Kidney epithelial cell (primary cell): ENCODE measurements around the gene AGBL3. TPM values are rescaled to one million over a fixed set of nuclear protein-coding genes. Genes with fewer than 3 reads are reported as not detected.

Source experiments
- DNase-seq: peaks from one replicate; pipeline ENCODE4 v3.0.0-alpha.2; 2010; ENCODE audit warnings: low read depth
- H3K27me3 ChIP-seq: 2 replicates; pipeline ENCODE4 v1.6.0; 2011; ENCODE audit warnings: low read length; ENCODE audit not compliant: control insufficient read depth, insufficient read depth
- H3K36me3 ChIP-seq: 2 replicates; pipeline ENCODE4 v1.5.1; 2011; ENCODE audit warnings: low read length; ENCODE audit not compliant: control insufficient read depth, insufficient read depth
- H3K4me3 ChIP-seq: 2 replicates; pipeline ENCODE4 v1.5.1; 2011; ENCODE audit warnings: low read depth, mild to moderate bottlenecking, control low read depth, low read length
- total RNA-seq: library from RNA; depleted of rRNA; stranded (reverse); fragments of >200 nt; gene quantifications from 2 replicates; pipeline ENCODE4 v1.2.3, GENCODE V29; 2015
- TF ChIP-seq, protein P1 (sequence below): IDR thresholded peaks from 2 replicates; pipeline ENCODE4 v1.5.1; 2011; ENCODE audit warnings: mild to moderate bottlenecking, moderate library complexity, low read length, control low read depth, inconsistent platforms; ENCODE audit not compliant: insufficient read depth, poor library complexity, severe bottlenecking

The AGBL3 gene
- total RNA-seq, 1 donor from 2014 or later: 1.6 TPM

DNA sequence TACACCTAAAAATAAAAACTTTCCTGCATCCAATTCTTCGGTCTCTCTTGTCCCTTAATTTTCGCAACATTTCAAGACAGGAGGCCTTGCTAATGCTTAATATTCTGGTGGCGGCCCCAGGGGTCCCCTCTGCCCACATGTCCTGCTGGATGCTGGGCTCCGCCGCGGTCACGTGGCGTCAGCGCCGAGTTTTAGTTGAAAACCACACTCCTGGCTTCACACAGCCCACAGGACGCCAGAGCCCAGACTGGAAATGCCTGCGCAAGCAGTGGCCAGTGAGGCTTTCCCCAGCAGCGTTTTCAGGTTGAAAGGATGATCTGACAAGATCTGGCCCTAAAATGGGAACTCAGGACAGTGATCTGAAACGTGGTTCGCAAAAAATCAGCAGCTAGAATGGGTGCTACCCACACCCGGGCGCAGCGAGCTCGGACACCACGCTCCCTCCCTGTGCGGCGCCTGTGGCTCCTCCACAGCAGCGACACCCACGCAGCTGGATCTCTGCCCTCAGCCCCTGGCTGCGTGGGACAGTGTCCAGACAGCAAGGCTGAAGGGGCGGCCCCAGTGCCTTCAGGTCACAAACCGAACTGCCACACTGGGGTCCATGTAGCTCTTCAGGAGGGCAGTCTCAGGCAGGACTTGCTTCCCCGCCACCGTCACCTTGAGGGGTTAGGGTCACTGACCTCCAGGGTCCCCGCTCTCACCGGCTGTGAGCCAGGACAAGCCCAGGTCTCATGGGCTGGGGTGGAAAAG, 195.8 kb downstream of the AGBL3 start:
- H3K27me3 ChIP-seq: no peaks in the 10 kb centered on the region
- peaks cover 5% of the 10 kb centered on the region for H3K36me3 ChIP-seq
- H3K4me3 ChIP-seq: no peak overlapping the region
- TF ChIP-seq, protein P1, sequence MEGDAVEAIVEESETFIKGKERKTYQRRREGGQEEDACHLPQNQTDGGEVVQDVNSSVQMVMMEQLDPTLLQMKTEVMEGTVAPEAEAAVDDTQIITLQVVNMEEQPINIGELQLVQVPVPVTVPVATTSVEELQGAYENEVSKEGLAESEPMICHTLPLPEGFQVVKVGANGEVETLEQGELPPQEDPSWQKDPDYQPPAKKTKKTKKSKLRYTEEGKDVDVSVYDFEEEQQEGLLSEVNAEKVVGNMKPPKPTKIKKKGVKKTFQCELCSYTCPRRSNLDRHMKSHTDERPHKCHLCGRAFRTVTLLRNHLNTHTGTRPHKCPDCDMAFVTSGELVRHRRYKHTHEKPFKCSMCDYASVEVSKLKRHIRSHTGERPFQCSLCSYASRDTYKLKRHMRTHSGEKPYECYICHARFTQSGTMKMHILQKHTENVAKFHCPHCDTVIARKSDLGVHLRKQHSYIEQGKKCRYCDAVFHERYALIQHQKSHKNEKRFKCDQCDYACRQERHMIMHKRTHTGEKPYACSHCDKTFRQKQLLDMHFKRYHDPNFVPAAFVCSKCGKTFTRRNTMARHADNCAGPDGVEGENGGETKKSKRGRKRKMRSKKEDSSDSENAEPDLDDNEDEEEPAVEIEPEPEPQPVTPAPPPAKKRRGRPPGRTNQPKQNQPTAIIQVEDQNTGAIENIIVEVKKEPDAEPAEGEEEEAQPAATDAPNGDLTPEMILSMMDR: no peak
- DNase-seq: no peak

DNA sequence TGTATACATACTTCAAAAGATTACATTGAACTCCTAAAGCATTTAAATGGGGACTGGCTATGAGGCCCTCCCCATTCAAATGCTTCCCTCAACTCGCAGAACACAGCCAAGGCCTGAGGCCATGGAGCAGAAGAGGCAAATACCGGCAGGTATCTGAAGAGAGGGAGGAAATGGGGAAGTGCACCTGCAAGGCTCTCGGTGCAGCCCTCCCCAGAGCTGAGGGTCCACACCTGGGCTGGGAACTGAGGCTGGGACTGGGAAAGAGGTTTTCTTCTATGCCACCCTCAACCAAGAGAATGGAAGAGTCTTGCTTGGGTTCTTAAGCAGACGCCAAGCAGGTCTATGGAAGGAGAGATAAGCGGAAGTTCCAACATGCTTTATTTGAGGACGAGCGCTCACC, 197.2 kb downstream of the AGBL3 start:
- TF ChIP-seq, protein P1: no peak
- H3K27me3 ChIP-seq: no peaks in the 10 kb centered on the region
- no peak for DNase-seq
- H3K4me3 ChIP-seq: no peak overlapping the region
- peaks cover 6% of the 10 kb centered on the region for H3K36me3 ChIP-seq

DNA sequence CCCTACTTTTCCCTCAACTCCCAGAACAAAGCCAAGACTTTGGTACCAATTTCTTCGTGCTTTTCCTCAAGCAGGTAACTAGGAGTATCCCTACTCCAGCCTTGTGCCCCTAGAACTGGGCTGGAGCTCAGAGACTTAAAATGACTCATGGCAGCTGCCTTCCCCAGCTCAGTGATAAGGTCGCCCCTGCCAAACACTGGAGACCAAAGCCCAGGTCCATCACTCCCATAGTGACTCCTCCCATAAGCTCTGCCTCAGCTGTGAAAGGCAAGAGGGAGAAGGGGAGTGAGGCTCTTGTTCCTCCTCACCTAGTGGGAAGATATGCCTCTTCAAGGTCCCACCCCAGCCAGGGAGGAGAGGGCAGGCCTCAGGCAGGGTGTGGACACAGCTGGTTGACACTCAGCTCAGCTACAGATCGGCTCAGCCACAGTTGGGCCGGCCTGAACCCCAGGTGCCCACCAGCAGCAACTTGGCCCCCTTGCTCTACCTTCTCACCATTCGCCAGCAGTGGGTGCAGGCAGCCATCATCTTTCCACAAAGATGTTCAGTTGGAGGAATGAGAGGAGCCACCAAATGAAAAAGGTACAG, 198.0 kb downstream of the AGBL3 start:
- Histone ChIP-seq H3K4me3 (no peak overlapping the region), H3K27me3 (no peaks in the 10 kb centered on the region), H3K36me3 (peaks cover 8% of the 10 kb centered on the region)
- DNase-seq: no peak
- TF ChIP-seq, protein P1: no peak

Other genes starting within 250 kb of the AGBL3 start
- gene CALD1, start 206.9 kb upstream of the AGBL3 start, total RNA-seq: 242 and 255 TPM in 2 replicates
- gene TMEM140, start 161.6 kb downstream of the AGBL3 start, total RNA-seq: 0.75 and 1.8 TPM in 2 replicates
- gene CYREN, start 184.2 kb downstream of the AGBL3 start, total RNA-seq: 74.2 and 76.5 TPM in 2 replicates
- gene WDR91, start 225.0 kb downstream of the AGBL3 start, total RNA-seq: 8.5 and 14.1 TPM in 2 replicates
- gene STRA8, start 247.3 kb downstream of the AGBL3 start, total RNA-seq: not detected in 2 replicates